ENCODE data around the gene BEX4. TPM values are rescaled to one million over a fixed set of nuclear protein-coding genes. Genes with fewer than 3 reads are reported as not detected.

The BEX4 gene
- total and polyA plus RNA-seq, 2 donors (not counting 3 experiments of a cell fraction or from before 2014, with no cell fraction given), result 17.8 to 30.3 TPM

DNA sequence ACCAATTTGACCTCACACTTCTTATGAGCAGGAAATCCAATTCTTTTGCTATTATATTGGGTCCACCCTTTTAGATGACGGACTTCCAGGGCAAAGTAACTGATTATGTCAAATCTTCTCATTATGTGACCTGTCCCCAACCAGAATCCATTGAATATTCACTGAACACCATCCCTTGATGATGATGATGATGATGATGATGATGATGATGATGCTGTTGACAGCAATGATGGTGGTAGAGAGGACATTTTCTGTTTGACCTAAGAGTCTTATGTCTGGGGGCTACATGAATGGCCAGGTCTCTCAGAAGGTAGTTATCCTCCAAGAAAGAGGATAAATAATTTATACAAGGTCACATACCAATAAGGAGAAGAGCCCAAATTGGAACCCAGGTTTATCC lies 34.9 kb downstream of the BEX4 start:
- Histone ChIP-seq H3K27me3 (ENCODE audit: control insufficient read depth in 2 of 2, insufficient read depth in 2 of 2, low read length in 2 of 2) (no peaks in the 10 kb centered on the region), H4K20me1 (replicated peaks; ENCODE audit: control insufficient read depth, extremely low read depth, insufficient read depth, low read length) (no peaks in the 10 kb centered on the region)
- intact Hi-C loops (cut with micrococcal nuclease), result no loop called here

More for the DNA sequence above, 34.9 kb downstream of the BEX4 start:
- dilution Hi-C loops (cut with MboI; ENCODE audit: extremely low pct_ligation_motif_present, low sequenced_read_pairs), result no loop called here
- Histone ChIP-seq H3K9me3 (replicated peaks; ENCODE audit: control insufficient read depth, insufficient read depth, low read length) (no peaks in the 10 kb centered on the region), H3K4me3 (replicated peaks in 1 of 3; ENCODE audit: insufficient read depth in 1 of 3, low read depth in 1 of 3, low read length in 3 of 3) (no peak overlapping the region), H2AFZ (ENCODE audit: low read depth, low read length) (no peak overlapping the region), H3K36me3 (ENCODE audit: control insufficient read depth in 2 of 2, extremely low read depth in 1 of 2, insufficient read depth in 2 of 2, low read length in 2 of 2) (no peaks in the 10 kb centered on the region), H3K4me2 (ENCODE audit: insufficient read depth, low read length) (no peak overlapping the region), H3K27ac (ENCODE audit: insufficient read depth, low read depth, low read length) (no peak overlapping the region), H3K9ac (replicated peaks; ENCODE audit: extremely low read depth, insufficient read depth, low read length) (no peak overlapping the region), H3K9me1 (replicated peaks; ENCODE audit: control insufficient read depth, extremely low read depth, insufficient read depth, low read length) (no peaks in the 10 kb centered on the region), H3K4me1 (ENCODE audit: control insufficient read depth, extremely low read depth, insufficient read depth, low read length) (peaks cover 7% of the 10 kb centered on the region), H3K79me2 (ENCODE audit: control insufficient read depth, insufficient read depth, low read length) (peaks cover 14% of the 10 kb centered on the region)
- BruUV-seq (replicated peaks), result no TSS peak
- TF ChIP-seq JUN (IDR thresholded peaks at IDR 0.05; ENCODE audit: borderline replicate concordance, insufficient read depth, insufficient read length, low read depth), result no peak
- TF ChIP-seq, protein P1, sequence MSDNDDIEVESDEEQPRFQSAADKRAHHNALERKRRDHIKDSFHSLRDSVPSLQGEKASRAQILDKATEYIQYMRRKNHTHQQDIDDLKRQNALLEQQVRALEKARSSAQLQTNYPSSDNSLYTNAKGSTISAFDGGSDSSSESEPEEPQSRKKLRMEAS (IDR thresholded peaks at IDR 0.05; ENCODE audit: insufficient read depth, insufficient read length), result no peak
- no peak for TF ChIP-seq FOS (IDR thresholded peaks at IDR 0.05; ENCODE audit: borderline replicate concordance, insufficient read depth, low read length)
- no peak for TF ChIP-seq EZH2 (IDR thresholded peaks at IDR 0.05; ENCODE audit: borderline replicate concordance, low read depth, low read length, severe bottlenecking)
- TF ChIP-seq POLR2AphosphoS5 (IDR thresholded peaks at IDR 0.05; ENCODE audit: insufficient read depth, low read depth, low read length), result no peak
- no peak for TF ChIP-seq MYC (IDR thresholded peaks at IDR 0.05; ENCODE audit: low read depth, low read length)
- TF ChIP-seq, protein P2, sequence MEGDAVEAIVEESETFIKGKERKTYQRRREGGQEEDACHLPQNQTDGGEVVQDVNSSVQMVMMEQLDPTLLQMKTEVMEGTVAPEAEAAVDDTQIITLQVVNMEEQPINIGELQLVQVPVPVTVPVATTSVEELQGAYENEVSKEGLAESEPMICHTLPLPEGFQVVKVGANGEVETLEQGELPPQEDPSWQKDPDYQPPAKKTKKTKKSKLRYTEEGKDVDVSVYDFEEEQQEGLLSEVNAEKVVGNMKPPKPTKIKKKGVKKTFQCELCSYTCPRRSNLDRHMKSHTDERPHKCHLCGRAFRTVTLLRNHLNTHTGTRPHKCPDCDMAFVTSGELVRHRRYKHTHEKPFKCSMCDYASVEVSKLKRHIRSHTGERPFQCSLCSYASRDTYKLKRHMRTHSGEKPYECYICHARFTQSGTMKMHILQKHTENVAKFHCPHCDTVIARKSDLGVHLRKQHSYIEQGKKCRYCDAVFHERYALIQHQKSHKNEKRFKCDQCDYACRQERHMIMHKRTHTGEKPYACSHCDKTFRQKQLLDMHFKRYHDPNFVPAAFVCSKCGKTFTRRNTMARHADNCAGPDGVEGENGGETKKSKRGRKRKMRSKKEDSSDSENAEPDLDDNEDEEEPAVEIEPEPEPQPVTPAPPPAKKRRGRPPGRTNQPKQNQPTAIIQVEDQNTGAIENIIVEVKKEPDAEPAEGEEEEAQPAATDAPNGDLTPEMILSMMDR (IDR thresholded peaks at IDR 0.05; ENCODE audit: extremely low read depth in 1 of 2, insufficient read depth in 1 of 2, low read depth in 1 of 2, low read length in 2 of 2), result no peak
- no peak for TF ChIP-seq GATA2 (IDR thresholded peaks at IDR 0.05; ENCODE audit: insufficient read depth, insufficient read length, low read depth, low read length)
- no peak for TF ChIP-seq POLR2A (IDR thresholded peaks at IDR 0.05; ENCODE audit: low read depth, low read length)
- CTCF ChIA-PET, result interaction anchor here (1.1 to 1.9 kb wide), 4 partner anchors 11 to 214 kb away, joined by 3 to 9 read pairs (median 6); no protein-coding TSS in a partner anchor
- DNase-seq (ENCODE audit: low read depth, low spot score) (no peak), FAIRE-seq (no peak)
- POLR2A ChIA-PET, result no interaction called here

Data from endothelial cell of umbilical vein (primary cell).